Frontal cortex (tissue), 4 donors: Measurements from ENCODE around the gene SOX2. TPM values are rescaled to one million over a fixed set of nuclear protein-coding genes. Genes with fewer than 3 reads are reported as not detected.
"Not testable (repeated sequence)": the region's sequence is repeated elsewhere in the genome, so short reads cannot be mapped to it uniquely, and the experiment has no call there.

Source experiments
- DNase-seq, 2 donors: peaks; one replicate each; pipeline ENCODE4 v3.0.0; 2012; ENCODE audit warnings: low spot score in 2 of 2
- FAIRE-seq: peaks from 2 replicates; lab custom pipeline; 2012; peaks lifted over from hg19 to GRCh38; lab: Jason Lieb, UNC
- small RNA-seq: library from RNA; depleted of rRNA; stranded (forward); fragments of <200 nt; gene quantifications from one replicate; pipeline ENCODE3, GENCODE V24; 2014
- total RNA-seq: library from RNA; depleted of rRNA; stranded (reverse); fragments of >200 nt; gene quantifications from one replicate; pipeline ENCODE4 v1.2.3, GENCODE V29; 2014
- donor health status: control.
- donor health status: control.
- donor health status: control.

The SOX2 gene
- total RNA-seq, 1 donor from 2014 or later, result 70.1 TPM

DNA sequence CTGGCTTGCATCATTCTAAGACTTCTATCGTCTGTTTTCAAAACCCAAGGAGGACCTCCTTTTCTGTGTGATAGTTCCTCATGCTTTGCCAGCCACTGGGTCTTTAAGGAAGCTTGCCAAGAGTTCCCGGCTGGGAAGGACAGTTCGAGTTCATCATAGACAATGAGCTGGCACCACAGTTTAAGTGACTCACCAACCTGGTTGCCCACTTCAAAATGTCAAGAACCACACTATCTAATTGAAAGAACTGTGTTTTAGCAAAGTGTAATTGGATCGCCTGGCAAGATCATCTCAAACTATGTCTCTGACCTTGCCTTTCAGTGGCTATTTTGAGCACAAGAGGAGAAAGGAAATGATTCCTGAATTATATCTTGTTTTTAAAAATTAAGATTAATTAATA, 27.9 kb downstream of the SOX2 start:
- no peak for DNase-seq
- FAIRE-seq, result no peak

DNA sequence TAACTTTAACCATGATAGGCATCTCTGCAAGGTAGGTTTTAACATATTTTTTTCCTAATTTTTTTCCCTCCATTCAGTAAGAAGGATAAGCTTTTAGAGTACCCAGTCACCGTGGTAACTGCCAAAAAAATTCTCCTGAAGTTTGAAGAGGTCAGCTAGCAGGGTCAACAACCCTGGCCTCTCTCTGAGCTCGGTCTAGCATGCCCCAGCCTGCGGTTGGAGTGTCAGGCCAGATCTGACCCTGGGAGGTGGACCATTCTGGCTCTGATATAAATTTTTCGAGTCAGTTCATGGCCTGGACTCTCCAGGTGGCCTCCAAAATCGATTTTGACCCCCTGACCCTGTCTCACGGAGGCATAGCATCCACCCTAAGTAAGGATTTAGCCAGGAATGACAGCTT, 29.7 kb downstream of the SOX2 start:
- DNase-seq (no peak), FAIRE-seq (no peak)

DNA sequence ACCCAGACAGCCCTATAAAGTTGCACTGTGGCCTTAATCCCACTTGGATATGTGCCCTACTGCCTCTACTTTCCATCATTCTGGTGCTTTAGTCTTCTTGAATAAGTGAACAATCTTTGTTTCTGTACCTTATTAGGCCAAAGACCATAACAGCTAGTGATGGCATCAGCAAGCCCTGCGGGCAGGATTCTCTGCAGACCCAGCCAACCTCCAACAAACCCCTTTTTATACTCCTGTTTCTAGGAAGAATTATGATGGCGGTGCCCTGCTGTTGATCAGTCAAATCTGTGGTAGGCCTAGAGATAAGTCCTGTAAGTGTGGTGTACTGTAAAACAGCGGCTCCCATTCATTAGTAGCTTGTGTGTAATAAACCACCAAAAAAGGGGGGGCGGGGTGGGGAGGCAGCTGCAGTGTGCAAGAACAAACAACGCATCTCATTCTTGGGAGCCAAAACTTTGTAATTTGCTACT, 40.5 kb downstream of the SOX2 start:
- no peak for DNase-seq
- FAIRE-seq, result no peak

DNA sequence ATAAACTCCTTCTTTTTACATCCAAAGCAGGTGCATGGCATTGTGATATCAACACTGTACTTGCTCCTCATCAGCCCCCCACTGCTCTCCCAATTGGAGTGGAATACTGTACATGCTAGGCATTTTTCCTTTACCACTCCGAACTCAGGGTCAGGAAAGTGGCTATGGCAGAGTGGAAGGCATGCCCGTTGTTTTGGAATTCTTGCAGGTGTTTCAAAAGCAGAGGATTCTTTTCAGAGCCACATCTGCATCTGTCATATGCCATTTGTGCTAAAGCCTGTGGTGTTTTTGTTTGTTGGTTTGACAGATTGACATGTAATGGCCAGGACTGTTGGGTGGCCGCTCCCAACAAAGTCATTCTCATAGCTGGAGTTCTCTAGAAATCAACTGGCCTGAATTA, 41.7 kb downstream of the SOX2 start:
- FAIRE-seq (no peak), DNase-seq (no peak)

DNA sequence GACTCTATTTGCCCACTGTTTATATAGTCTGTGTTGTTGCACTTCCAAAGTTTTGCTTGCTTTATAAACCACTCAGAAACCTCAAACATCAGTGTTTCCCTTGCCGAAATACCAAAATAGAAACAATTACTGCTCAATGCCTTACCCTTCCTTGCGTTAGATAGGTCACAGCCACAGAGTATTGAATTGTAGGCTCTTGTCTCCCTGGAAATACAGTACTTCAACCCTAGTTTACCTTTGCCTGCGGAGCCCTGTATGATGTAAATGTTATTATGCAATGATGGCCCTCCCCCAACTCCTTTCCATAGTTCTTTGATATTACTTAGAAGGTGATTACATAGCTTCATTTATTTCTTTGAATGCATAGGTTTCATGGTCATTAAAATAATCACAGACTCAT, 44.2 kb downstream of the SOX2 start:
- DNase-seq (no peak), FAIRE-seq (no peak)

DNA sequence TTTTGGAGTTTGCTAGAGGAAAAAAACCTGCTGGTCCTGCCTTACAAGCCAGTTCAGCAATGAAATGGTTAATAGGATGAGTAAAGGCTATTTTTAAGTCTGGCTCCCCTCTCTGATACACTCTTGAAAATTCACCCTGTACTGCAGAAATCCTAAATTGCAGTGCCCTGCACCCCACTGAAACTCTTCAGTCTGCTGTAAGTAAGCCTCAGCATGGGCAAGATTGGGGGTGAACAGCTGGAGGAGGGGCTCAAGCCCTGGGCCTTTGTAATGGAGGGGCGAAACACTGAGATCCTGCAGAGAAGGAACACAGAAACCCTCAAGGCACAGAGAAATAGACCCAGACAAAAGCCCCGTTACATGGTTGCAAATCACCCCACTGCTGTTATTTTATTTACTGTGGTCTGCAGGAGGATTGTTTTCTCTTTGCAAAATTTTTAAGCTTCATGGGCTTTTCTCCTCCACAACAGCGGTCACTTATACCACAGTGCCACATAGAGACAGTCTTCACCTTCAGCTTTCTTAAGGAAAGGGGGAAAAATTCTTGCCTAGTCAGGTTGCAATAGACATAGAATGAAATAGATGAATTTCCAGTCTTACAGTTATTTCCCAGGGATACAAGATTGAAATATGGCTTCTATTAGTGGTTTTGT, 45.0 kb downstream of the SOX2 start:
- DNase-seq (no peak), FAIRE-seq (no peak)

DNA sequence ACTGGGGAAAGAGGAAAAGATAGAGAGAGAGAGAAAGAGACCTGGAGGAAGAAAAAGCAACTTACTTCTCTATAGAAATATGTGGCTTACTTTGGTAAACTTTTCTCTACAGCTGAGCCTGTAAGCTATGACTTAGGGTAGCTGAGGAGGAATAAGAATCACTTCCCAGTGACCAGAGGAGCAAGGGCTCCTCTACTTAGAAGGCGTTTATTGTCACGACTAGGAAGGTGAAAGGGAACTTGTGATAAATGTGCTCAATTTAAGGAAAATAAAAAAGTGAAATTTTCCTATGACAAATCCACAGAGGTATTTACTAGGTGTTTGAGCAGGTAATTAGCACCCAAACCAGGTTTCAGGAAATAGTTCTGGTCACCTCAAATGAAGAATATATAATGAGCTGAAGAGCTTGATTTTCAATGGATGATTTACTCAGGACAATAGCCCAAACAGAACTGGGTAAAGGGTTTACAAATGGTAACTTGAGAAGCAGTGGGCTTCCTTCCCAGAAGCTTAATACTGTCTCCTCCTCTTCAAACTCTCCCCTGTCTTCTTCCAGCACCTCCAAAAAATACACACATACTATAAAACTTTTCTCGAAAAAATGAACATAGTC, 46.1 kb downstream of the SOX2 start:
- DNase-seq (no peak), FAIRE-seq (no peak)

DNA sequence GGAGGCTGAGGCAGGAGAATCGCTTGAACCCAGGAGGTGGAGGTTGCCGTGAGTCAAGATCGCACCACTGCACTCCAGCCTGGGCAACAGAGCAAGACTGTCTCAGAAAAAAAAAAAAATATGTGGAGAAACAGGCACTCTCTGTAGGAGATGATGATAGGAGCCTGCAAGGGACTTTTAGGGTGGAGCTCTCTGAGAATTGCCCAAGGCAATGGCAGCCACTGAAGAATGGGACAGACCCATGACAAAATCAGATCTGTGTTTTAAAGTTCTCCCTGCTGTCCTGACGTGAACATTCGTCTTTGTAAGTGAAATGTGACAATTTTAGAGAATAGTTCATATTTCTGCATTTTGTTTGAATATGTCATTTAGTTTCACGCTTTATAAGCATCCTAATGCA, 50.2 kb downstream of the SOX2 start:
- no peak for FAIRE-seq
- no peak for DNase-seq

DNA sequence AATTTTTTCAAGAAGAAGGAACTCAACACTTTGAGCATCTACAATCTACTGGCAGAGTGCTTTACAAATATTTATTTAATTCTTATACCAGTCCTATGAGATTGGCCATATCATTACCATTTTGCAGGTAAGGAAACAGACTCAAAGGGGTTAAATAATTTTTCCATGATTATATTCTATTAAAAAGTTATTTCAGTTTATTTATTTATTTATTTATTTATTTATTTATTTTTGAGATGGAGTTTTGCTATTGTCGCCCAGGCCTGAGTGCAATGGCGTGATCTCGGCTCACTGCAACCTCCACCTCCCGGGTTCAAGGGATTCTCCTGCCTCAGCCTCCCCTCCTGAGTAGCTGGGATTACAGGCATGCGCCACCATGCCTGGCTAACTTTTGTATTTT, 52.3 kb downstream of the SOX2 start:
- not testable (repeated sequence) for DNase-seq, FAIRE-seq

Small RNA genes lying within 50 kb of the gene (small RNA-seq; reads per million reads assigned to genes)
- not detected for gene RF01954
